LNCAP (cell line): ENCODE measurements around the gene SDK1.

Experiments used
- CTCF ChIP-seq: fragments of 450-650 bp; IDR thresholded peaks from 2 replicates; pipeline ENCODE4 v1.5.1; 2017; ENCODE audit warnings: mild to moderate bottlenecking

Gene SDK1

GRCh38 chr7:3980300-3980643 is 679.2 kb downstream of the SDK1 start:
- no peak for TF ChIP-seq CTCF

- no peak for TF ChIP-seq CTCF
Observed at GRCh38 chr7:3981281-3981680, 680.2 kb downstream of the SDK1 start.

GRCh38 chr7:3984456-3984855 is 683.4 kb downstream of the SDK1 start:
- no peak for TF ChIP-seq CTCF

GRCh38 chr7:3986927-3987326 is 685.9 kb downstream of the SDK1 start:
- no peak for TF ChIP-seq CTCF

GRCh38 chr7:3987426-3987927 is 686.4 kb downstream of the SDK1 start:
- no peak for TF ChIP-seq CTCF

GRCh38 chr7:3989723-3990122 is 688.7 kb downstream of the SDK1 start:
- TF ChIP-seq CTCF = no peak

GRCh38 chr7:3991731-3992231 is 690.7 kb downstream of the SDK1 start:
- no peak for TF ChIP-seq CTCF

DNA sequence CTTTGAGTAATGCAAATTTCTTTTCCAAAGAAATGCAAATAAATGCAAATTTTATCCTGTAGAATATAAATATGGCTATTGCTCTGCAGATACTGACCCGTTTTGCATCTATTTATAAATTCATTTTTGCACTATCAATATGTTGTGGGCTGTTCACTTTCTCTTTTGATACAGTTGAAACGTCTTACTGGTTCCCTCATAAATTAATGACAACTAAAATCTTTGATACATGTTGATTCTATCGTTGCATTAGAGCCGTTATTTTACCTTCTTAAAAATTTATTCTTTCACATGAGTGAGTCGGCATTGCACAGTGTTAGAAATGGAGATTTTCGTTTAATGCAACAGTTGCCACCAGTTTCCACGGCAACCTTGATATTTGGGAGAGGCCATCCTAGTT is 691.8 kb downstream of the SDK1 start:
- no peak for TF ChIP-seq CTCF
